DMS153 treated with DMSO at 0.1 percent for 48 hours (cell line): ENCODE results near the gene PRRT3.
"Not testable (repeated sequence)": the region's sequence is repeated elsewhere in the genome, so short reads cannot be mapped to it uniquely, and the experiment has no call there.

Source experiments
- DNase-seq: peaks from one replicate; lab custom pipeline; 2025; ENCODE audit not compliant: unreplicated experiment; lab: John Stamatoyannopoulos, UW

PRRT3 gene

DNA sequence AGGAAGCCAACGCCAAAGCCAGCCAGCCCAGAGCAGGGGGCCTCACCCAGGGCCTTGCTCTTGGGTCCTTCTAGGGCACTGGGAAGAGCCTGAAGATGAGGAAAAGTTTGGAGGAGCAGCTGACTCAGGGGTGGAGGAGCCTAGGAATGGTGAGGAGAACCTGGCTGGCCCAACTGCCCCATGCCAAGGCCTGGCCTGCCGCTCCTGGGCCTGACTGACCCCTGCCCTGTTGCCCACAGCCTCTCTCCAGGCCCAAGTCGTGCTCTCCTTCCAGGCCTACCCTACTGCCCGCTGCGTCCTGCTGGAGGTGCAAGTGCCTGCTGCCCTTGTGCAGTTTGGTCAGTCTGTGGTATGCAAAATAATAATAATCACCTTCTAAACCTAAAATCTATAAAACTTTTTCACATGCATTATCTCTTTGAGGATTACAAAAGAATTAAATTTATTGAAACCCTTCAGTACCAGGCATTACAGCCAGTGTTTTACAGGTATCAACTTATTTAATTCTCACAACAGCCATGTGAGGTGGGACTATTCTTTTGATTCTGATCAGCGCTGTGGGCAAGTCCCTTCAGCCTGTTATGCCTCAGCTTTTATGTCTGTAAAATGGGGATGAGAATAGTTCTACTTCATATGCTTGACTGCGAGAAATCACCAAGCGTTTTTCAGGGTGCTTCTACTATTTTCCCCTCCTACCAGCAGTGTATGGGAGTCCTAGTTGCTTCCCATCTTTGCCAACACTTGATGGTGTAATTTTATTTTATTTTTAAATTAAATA is 33.8 kb downstream of the PRRT3 start:
- no peak for DNase-seq

DNA sequence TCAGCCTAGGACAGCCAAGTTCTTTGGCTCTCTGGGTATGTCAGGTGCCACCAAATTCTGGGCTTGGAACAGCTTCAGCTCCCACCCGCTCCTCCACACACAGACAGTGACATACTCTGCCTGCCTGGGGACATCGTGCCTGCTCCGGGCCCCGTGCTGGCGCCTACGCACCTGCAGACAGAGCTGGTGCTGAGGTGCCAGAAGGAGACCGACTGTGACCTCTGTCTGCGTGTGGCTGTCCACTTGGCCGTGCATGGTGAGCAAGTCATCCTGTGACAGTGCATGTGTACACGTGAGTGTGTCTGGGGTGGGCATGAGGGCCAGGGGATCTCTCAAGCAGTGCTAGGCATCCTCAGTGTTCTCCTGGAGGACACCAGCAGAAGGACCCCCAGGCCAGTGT is 34.4 kb downstream of the PRRT3 start:
- no peak for DNase-seq

DNA sequence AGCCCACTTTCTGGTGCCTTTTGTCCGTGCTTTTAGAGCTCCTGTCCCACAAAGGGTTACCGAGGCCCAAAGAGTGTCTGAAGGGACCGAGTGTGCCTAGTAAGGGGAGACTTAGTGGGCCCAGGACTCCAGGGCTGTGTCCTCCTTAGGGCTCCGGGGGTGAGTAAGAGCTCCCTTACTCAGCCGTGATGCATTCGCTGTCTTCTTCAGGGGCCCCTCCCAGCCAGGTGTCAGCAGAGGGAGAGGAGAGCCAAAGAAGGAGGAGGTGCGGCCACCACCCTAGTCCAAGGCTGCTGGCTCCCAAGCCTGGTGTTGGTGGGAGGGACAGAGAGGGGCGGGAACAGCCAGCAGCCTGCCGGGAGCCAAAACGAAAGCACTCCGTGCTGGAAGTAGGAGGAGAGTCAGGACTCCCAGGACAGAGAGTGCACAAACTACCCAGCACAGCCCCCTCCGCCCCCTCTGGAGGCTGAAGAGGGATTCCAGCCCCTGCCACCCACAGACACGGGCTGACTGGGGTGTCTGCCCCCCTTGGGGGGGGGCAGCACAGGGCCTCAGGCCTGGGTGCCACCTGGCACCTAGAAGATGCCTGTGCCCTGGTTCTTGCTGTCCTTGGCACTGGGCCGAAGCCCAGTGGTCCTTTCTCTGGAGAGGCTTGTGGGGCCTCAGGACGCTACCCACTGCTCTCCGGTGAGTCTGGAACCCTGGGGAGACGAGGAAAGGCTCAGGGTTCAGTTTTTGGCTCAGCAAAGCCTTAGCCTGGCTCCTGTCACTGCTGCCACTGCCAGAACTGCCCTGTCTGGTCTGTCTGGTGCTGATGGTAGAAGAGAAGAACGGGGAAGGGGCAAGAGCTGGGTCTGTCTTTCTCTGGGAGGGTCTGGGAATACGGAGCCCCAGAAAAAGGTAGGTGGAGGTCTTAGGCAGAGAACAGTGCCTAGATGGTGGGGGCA is 35.2 kb downstream of the PRRT3 start, which contains the start of gene IL17RC:
Gene IL17RC (plus strand): TSS at position 365 of the 947 bp plus-strand sequence. CDS start 218 bp downstream, at position 583.
- peak; percentile 25 for DNase-seq

DNA sequence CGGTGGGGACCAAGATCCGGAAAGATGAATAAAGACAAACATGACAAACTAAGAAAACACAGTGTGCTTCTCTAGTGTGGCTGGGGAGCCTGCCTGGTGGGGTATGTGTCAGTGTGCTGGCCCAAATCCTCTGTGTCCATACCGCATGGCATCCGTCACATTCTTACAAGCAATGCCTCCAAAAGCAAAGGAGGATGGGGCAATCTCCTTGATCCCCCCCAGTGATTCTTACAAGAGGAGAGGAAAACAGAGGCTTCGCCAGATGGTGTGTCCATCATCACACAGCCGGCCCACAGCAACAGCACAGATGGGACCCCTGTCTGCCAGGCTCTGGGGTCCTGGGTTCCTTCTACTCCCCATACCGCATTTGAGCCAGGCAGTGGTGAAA is 35.9 kb downstream of the PRRT3 start:
- DNase-seq: no peak

DNA sequence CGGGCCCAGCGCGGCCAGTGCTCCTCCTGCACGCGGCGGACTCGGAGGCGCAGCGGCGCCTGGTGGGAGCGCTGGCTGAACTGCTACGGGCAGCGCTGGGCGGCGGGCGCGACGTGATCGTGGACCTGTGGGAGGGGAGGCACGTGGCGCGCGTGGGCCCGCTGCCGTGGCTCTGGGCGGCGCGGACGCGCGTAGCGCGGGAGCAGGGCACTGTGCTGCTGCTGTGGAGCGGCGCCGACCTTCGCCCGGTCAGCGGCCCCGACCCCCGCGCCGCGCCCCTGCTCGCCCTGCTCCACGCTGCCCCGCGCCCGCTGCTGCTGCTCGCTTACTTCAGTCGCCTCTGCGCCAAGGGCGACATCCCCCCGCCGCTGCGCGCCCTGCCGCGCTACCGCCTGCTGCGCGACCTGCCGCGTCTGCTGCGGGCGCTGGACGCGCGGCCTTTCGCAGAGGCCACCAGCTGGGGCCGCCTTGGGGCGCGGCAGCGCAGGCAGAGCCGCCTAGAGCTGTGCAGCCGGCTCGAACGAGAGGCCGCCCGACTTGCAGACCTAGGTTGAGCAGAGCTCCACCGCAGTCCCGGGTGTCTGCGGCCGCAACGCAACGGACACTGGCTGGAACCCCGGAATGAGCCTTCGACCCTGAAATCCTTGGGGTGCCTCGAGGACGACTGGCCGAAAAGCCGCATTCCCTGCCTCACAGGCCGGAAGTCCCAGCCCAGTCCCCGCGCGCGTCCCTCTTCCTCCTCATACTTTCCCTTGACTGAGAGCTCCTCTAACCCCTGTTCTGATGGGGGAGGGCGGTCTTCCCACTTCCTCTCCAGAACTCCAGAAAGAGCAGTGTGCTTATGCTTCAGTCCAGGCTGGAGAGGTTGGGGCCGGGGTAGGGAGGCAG is 36.7 kb downstream of the PRRT3 start:
- DNase-seq: no peak

DNA sequence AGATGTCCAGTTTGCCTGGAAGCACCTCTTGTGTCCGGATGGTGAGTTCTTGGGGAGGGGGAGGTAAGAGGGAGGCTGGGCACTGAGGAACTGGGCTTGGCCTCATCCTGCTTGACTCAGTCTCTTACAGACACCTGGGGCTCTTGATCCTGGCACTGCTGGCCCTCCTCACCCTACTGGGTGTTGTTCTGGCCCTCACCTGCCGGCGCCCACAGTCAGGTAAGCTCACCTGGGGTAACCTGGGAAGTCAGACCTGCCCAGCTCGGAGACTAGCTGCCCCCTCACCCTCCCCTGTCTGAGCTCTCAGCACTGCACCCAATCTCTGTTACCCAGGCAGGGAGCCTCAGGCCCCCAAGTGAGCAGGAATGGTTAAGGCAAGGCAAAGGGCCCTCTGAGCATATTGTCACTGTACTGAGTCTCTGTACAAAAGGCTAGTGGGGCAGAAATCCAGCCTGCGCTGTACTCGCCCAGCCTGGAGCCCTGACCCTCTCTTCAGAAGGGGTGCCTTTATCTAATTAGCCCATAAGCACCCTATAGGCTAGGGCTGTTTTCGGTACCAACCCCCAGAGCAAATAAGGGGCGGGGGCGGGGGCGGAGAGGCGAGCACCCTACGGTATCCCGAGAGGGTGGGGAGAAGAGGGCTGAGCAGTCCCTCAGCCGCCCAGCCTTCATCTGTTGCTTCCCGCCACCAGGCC is 37.5 kb downstream of the PRRT3 start:
- no peak for DNase-seq

DNA sequence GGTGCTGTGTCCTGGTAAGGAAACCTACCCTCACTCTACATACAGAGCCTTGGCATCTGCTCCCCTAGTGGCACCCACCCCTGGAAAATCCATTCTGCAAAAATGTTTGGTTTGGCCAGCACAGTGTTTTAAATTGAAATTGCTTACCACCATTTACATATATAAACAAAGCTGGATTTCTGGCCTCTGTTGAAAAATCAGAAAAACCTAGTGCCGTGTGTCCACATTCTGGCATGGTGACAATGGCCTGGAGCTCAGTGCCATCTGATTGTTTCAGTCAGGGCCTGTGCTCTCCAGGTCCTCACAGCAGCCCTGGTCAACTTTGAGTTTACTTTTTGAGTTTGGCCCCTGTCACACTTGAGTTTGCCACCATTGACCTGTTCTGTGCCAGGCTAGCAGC is 38.2 kb downstream of the PRRT3 start:
- no peak for DNase-seq

DNA sequence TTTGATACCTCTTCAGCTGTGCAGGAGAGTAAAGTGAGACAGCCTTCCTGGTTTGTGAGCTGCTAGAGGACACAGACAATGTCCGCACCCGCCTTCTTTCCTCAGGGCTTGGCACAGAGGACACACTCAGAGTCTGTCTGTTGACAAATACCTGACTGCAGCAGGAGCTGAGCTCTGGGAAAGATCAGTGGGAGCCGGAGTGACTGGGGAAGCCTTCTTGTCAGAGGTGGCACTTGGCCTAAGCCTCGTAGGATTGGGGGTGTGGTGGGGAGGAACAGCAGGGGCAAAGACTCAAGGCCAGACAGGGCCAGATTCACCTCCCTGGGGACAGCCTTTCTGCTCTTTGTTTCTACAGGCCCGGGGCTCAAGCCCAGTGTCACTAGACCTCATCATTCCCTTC is 38.6 kb downstream of the PRRT3 start:
- DNase-seq: no peak

DNA sequence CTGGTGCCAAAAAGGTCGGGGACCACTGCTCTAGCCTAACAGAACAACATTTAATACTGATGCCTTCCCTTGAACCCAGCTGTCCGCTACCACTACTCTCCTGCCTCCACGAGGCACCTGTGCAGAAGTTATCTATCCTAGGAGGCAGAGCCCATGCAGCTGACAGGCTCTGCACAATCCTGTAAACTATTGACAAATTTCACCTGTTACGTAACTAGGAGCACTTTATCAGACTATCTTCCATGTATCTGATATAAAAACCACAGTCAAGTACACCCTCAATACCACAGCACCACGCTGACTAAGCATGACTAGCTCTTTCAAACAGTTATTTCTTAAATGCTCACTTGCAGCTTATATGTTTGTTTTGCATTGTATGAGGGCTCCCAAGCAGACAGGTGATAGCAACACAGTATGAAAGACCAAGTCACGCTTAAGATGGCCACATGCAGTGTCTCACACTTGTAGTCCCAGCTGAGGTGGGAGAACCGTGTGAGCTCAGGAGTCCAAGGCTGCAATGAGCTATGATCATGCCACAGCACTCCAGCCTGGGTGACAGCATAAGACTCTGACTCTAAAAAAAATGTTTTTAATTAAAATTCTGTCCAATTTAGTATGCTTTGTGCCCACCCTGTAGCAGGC is 39.8 kb downstream of the PRRT3 start:
- no peak for DNase-seq

DNA sequence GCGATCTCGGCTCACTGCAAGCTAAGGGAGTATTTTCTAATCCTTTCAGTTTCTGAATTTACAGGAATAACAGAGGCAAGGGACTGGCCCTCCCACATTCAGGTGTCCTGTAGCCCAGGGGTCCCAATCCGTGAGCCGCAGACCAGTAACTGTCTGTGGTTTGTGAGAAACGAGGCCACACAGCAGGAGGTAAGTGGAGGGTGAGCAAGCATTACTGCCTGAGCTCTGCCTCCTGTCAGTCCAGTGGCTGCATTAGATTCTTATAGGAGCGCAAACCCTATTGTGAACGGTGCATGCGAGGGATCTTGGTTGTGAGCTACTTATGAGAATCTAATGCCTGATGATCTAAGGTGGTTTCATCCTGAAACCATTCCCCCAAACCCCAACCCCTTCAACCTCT is 40.3 kb downstream of the PRRT3 start:
- no peak for DNase-seq

DNA sequence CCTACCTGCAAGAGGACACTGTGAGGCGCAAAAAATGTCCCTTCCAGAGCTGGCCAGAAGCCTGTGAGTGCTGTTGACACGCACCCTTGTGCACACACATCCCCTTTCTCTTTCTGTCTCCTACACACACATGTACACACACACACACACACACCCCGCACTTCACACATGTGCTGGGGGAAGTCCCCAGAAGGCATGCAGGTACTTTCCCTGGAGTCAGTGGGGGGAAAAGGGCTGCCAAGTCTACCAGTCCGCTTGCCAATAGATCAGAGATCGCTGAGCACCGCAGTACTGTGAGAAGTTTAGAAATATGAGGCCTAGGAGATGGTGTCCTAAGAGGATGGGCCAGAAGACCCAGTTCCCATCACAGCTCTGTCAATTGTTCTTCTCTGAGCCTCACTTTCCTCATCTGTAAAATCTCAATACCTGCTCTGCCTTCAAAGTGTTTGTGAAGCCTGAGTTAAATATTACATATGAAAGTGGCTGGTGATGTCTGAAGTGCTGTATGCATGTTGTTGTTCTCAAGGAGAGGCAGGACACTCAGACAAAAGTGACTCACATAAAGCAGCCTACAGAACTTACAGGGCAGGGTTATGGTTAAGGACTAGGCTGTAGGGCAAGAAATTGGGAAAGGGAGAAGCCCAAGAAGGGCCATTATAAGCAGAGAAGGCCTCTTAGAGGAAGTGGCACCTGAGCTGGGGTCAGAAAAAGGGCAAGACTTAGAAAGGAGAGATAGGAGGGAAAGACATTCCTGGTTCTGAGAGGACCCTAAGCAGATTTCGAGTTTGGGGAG is 42.8 kb downstream of the PRRT3 start:
- DNase-seq: no peak

DNA sequence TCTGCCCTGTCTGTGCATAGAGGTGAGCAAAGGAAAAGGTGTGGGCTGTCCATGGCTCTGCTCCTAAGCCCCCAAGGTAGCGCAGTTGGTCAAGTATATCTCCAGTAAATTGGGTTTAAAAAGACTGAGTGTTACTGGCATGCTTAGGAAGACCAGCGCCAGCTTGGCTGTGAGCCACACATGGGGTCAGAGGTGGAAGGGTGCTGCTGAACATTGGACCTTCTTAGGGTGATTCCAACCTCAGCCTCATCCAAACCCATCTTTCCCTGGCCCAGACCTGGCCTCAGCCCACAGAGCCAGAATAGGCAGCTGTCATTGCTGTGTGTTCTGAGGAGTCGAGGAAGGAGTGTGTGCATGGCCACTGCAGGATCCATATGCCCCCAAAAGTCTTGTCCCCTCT is 43.9 kb downstream of the PRRT3 start:
- no peak for DNase-seq

DNA sequence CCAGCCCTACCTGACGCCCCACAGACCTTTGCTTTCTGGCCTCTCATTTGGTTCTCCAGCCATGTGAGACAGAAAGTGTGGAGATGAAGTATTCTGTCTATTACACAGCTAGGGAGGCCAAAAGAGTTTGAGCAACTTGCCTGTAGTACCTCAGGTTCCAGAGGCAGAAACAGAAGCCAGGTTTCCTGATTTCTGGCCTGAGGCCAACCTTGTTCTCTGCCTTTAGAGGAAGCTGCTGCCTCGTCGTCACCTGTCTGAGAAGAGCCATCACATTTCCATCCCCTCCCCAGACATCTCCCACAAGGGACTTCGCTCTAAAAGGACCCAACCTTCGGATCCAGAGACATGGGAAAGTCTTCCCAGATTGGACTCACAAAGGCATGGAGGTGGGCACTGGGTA is 45.7 kb downstream of the PRRT3 start:
- no peak for DNase-seq

DNA sequence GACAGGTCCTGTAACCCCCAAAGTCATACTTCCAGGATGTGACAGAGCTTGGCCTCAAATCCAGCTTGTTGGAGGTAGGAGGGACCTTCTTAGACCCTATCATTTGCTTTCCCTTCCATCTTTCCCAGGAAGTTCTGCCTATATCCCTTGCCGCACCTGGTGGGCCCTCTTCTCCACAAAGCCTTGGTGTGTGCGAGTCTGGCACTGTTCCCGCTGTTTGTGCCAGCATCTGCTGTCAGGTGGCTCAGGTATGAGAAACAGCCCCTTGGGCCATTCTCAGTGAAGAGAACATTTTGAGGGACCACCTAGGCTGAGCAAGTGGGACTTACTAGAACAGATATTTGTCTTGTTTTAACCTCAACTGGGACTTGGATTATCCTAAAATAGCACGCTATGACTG is 48.3 kb downstream of the PRRT3 start:
- DNase-seq: no peak

DNA sequence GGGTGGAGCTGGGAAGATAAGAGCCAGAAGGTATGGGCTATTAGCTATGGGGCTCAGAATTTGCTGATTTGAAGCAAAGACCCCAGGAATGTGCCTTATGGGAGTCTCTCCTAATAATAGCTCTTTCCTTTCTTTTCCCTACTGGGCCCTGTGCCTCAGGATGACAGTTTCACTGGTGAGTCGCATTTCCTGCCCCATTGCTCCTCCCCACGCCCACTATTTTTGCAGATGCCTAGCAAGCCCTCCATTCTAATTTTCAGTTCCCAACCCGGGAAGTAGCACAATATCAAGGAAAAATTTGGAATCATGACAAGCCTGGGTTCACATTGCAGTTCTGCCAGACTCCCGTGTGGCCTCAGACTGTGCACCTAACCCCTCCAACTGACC is 49.0 kb downstream of the PRRT3 start:
- no peak for DNase-seq

DNA sequence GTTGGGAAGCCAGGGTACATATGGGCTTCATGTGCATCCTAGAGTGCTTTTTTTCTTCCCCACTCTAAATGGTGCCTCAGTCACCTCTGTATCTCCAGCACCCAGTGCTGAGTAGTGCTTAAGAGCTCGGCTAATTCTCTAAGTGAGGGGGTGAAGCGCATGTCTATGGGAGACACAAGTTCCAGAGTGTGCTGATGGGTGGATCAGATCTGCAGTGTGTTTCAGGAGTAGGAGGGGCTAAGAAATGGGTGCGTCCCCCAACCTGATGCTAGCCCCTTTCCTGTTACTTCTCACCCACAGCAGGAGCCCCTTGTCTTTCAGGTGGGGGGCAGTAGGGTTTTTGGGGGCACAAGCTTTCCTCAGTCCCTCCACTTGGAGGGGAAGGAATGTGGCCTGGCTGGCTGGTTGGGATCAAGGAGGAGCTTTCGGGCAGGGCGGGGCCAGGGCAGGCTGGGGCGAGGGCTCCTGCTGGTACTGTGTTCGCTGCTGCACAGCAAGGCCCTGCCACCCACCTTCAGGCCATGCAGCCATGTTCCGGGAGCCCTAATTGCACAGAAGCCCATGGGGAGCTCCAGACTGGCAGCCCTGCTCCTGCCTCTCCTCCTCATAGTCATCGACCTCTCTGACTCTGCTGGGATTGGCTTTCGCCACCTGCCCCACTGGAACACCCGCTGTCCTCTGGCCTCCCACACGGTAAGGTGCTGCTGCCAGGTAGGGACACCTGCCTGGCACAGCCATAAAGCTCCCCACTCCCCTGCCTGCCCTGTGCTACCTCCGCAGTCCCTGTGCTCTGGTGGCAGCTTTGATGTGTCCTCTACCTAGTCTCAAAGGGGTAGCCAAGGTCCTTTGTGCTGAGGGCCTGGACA is 49.6 kb downstream of the PRRT3 start, which contains the start of gene IL17RE:
Gene IL17RE (plus strand): TSS at position 477 of the 866 bp plus-strand sequence. CDS start 85 bp downstream, at position 562.
- DNase-seq: peak; percentile 1

DNA sequence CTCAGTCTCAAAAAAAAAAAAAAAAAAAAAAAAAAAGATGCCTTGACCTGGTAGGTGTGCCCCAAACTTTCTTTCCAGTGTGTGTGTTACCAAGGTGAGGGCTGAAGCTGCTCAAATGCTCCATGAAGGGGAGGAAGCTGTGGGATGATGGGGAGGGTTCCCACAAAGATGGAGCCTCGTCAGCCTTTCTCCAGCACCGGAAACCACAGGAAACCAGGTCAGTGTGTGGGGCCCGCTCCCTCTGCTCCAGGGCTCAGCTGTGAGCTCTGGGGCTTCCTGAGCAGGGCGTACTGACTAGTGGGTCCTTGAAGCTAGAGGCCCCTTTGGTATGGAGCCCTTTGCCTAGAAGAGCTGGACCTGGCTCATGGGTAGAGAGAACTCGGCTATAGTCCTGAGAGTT is 50.2 kb downstream of the PRRT3 start:
- no peak for DNase-seq

DNA sequence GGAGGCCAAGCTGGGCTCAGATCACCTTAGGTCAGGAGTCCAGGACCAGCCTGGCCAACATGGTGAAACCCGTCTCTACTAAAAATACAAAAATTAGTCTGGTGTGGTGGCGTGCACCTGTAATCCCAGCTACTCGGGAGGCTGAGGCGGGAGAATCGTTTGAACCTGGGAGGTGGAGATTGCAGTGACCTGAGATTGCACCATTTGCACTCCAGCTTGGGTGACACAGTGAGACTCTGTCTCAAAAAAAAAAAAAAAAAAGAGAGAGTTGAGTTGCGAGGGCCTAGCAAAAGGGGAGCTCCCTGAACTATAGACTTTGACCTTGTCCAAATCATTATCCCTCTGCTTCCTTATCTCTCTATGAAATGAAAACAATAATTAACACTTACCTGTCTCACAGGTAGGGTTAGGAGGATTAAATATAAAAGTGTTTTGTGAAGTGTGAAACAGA is 51.2 kb downstream of the PRRT3 start:
- not testable (repeated sequence) for DNase-seq
